GM21786 (cell line): Measurements from ENCODE around the gene REP15.
"Not testable (repeated sequence)": the region's sequence is repeated elsewhere in the genome, so short reads cannot be mapped to it uniquely, and the experiment has no call there.

Source experiments
- ATAC-seq: cut with Tn5 transposase; IDR thresholded peaks from one replicate; pipeline ENCODE4 v1.9.1; 2021; ENCODE audit not compliant: unreplicated experiment

Gene REP15

GRCh38 chr12:27696293-27696652, at the start of gene REP15:
REP15 (plus strand) TSS chr12:27696447; CDS start chr12:27696563, 116 bp downstream.
- no peak for ATAC-seq

DNA sequence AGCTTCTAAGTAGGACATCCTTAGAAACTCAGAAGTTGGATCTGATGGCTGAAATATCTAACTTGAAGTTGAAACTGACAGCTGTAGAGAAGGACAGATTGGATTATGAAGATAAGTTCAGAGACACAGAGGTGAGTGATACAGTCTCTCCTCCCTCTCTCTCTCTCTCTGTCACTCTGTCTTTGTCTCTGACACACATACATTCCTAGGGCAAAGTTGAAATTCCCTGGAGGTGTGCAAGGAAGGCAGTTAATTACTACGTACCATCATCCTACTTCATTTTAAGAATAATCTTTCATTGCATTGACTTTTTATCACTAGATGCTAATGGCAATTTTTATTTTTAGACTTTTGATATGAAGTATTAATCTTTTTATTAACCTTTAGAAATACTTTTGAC, 46.2 kb upstream of the REP15 start:
- no peak for ATAC-seq

- ATAC-seq: no peak
Measured at GRCh38 chr12:27651201-27651600, 45.0 kb upstream of the REP15 start.

DNA sequence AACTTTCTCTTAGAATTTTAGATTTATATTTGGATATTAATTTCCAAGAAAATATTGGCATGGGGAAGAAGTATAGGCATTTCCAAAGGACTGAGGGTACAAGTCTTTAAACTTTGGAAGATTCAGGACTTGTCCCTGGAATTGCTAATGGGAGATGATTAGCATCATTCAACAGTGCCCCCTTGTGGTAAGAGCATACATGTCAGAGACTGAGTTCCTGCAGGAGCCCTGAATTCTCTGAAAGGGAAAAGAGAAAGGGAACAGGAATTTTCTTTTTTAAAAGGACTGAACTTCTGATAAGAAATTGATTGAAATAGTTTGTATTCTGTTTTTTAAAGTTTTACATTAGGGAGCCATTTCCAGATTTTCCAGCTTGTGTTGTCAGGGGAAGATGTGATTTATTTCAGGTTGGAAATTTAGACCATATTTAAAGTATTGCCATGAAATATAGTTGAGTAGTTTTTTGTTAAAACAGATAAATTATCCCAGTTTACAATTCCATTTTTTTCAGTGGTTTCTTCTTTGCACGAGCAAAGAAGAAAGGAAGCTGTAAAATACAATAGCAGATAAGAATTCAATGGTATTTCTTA, 44.0 kb upstream of the REP15 start:
- ATAC-seq: no peak

- no peak for ATAC-seq
Measured at GRCh38 chr12:27653661-27654060, 42.6 kb upstream of the REP15 start.

DNA sequence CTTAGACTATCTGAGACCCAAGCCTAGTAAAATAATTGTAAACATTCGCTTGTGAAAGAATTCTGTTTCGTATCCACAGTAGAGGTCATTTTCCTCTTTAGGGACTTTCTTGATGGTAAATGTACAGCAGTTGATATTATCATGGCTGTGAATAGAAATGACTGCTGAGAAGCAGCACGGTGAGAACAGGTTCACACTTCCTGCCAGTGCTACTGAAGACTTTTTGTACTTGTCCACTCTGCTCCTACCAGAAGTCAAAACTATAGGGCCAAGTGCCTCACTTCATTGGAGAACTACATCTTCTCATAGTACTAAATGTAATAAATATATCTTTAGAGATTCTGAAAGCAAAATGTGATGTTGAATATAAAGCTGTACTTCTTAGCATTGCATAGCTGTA, 40.8 kb upstream of the REP15 start:
- ATAC-seq: not testable (repeated sequence)

DNA sequence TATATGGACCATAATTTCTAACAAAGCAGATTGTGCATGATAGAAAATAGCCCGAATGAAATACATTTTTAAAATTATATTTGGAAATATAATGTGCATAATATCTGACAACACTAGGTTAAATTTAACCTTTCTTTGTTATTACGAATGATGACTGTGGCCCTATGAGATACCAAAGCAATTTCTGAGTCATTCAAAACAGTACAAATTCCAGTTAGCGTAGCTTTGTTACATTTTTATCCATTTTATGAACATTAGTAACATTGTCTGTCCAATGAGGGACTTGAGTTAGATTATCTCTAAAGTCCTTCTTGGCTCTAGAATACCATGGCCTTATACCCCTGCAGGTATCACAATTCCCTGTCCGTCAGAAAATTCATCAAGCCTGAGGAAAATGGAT, 39.0 kb upstream of the REP15 start:
- ATAC-seq: no peak

DNA sequence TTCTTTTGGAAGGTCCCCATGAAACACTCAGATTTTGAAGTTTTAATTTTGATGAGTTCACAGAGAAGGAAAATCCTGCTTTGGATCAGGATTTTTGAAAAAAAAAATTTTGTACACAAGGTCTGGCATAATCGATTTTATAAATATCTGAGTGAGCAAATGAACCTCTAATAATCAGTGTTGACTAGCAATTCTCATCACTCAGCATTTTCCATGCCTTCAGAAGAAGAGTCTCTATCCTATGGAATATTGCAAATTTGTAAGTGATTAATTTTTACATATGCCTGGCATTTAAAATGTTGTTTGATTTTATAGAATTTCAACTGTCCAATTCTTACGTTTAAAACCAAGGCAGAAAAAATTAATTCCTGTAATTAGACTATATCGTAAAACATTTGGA, 30.5 kb upstream of the REP15 start:
- ATAC-seq: no peak

DNA sequence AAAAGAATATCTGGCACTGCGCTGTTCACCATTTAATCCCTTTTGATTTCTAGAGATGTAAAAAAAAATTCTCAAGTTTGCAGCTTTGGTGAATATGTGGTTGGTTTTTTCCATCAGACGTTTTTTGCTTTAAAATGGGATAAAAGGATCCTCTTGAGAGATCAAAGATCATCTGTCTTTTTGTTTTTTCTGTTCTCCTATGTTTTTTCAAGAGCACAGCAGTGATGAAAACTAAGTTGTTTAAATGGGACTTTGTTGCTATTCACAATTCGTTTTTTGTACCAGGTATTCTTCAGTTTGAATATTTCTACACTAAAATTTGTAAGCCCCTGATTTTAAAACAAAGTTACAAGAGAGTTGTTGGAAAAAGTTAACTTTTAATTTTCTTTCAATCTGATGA, 29.7 kb upstream of the REP15 start:
- no peak for ATAC-seq

GRCh38 chr12:27667540-27667939, 28.7 kb upstream of the REP15 start:
- no peak for ATAC-seq

GRCh38 chr12:27672051-27672450, 24.2 kb upstream of the REP15 start:
- ATAC-seq: no peak

DNA sequence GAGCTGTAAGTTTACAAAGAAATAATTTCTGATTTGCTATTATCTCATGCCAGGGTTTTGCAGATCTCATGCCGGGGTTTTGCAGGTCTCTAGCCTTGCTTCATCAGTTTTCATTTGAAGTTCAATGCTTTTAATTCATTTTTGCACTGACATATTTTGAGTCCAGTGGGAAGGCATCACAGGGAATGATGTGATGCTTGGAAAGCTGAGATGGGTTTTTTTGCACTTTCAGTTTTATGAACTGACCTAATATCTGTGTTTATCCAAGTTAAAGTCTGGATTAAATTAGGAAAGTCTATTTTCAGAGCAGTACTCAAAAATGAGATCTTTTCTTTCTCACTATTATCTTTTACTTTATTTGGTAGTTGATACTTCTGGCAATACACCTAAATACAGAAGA, 23.6 kb upstream of the REP15 start:
- ATAC-seq: no peak

DNA sequence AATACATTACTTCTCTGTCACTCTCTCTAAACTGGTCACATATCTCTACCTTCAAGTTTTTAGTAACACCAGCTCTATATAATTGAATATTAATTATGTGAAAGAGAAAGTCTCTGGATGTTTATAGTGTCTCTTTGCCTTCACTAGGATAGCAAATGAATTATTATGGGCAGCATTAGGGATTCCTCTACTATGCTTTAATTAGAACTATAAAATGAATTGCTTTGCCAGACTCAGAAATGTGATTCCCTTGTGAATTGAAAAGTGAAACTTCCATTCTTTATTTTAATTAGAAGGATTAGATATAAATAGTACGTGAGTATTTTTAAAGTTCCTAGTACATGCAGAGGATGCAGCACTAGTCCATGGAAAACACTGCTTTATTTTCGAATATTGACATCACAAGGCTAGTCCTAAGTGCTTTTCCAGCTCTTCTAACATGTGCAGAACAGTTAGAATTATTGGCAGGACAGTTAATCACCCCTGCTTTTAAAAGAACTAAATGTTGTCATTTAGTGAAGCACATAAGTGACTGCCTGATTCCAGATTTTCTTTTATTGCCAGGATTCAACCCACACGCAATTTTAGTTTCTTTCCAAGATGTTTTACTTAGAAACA, 23.0 kb upstream of the REP15 start:
- no peak for ATAC-seq

GRCh38 chr12:27674989-27675388, 21.3 kb upstream of the REP15 start:
- ATAC-seq: no peak

- ATAC-seq: no peak
Measured at GRCh38 chr12:27680619-27681018, 15.6 kb upstream of the REP15 start.

- no peak for ATAC-seq
Measured at GRCh38 chr12:27682534-27682933, 13.7 kb upstream of the REP15 start.

DNA sequence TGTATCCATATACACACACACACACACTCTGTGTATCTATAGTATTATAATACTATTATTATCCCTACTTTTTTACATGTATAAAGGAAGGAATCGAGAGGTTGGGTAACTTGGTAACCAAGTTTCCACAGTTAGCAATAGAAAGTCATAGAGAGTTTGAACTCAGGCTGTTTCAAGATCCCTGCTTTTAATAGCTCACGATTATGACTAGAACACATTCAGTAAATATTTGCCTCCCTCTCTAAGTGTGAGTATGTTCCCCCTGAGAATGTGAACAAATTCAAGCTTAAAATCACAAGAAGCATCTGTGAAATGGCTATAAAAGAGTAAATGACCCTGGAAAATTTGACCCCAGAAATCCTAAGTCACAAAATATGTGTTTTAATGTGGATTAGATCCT, 11.0 kb upstream of the REP15 start:
- no peak for ATAC-seq

GRCh38 chr12:27686147-27686546, 10.1 kb upstream of the REP15 start:
- no peak for ATAC-seq

GRCh38 chr12:27688671-27689070, 7.6 kb upstream of the REP15 start:
- no peak for ATAC-seq

DNA sequence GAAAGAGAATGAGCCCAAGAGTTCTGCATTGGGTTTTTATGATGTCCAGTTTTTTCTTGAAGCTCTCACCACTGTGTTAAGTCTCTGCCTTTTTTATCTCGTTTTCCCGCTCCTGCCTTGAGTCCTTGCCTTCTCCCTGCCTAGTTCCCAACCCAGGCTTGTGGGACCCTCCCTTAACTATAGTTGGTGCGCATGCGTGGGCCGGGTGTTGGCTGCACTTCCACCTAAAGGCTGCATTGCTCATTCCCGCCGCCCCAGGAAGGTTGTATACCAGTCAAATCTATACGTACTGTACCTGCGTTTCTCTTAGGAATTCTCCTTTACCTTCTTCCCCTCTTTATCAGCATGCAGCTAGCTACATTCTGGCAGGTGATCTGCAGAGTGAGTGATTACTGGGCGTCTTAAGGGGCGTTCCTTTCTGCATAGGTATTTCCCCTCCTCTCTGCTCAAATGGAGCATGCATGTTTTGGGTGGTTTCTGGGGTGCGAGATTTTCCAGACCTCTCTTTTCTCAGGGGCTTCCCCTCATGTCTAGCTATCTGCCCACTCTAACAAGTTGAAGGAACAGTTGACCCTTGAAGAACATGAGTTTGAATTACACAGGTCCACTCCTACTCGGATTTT, 6.6 kb upstream of the REP15 start:
- no peak for ATAC-seq

GRCh38 chr12:27693403-27693802, 2.8 kb upstream of the REP15 start:
- ATAC-seq: no peak

- ATAC-seq: no peak
Measured at GRCh38 chr12:27695556-27696292, 523 bp upstream of the REP15 start.
